Measurements from ENCODE around the gene FBXW11. TPM values are rescaled to one million over a fixed set of nuclear protein-coding genes. Genes with fewer than 3 reads are reported as not detected.
A peak's percentile ranks its signal among the peaks of the same experiment; 100 is the strongest.

FBXW11 gene
- total RNA-seq = 53.3 and 54.4 TPM in 2 replicates

GRCh38 chr5:172006321-172007174, at the start of gene FBXW11:
FBXW11 (minus strand) TSS chr5:172006638; CDS start chr5:172006502, 136 bp downstream.
- Mint-ChIP-seq H3K36me3 (ENCODE audit: low read depth) (peaks cover 21% of the 10 kb centered on the region), H3K4me1 (peaks cover 46% of the 10 kb centered on the region), H3K9me3 (no peaks in the 10 kb centered on the region), H3K27ac (peak within 1 kb of the TSS; percentile 99), H3K27me3 (no peaks in the 10 kb centered on the region), H3K4me3 (peak within 1 kb of the TSS; percentile 99)
- peak; percentile 98 for DNase-seq
- intact Hi-C loops (cut with micrococcal nuclease) = loop anchor here (1.0 to 2.0 kb wide), 8 partner anchors 34 to 1050 kb away; partner anchors contain the start of genes CREBRF, NPM1 and STK10

- intact Hi-C loops (cut with micrococcal nuclease) = no loop called here
- H3K36me3 Mint-ChIP-seq (ENCODE audit: low read depth) = peaks cover 66% of the 10 kb centered on the region
These were observed 49.6 kb upstream of the FBXW11 start for GRCh38 chr5:172055996-172056395.

GRCh38 chr5:172055421-172055820, 49.0 kb upstream of the FBXW11 start:
- peak overlapping the region; percentile 11 for H3K27ac Mint-ChIP-seq
- H3K36me3 Mint-ChIP-seq (ENCODE audit: low read depth) = peaks cover 68% of the 10 kb centered on the region
- H3K27me3 Mint-ChIP-seq = no peaks in the 10 kb centered on the region
- no peak overlapping the region for H3K4me3 Mint-ChIP-seq
- H3K9me3 Mint-ChIP-seq = no peaks in the 10 kb centered on the region
- peaks cover 4% of the 10 kb centered on the region for H3K4me1 Mint-ChIP-seq
- no peak for DNase-seq
- intact Hi-C loops (cut with micrococcal nuclease) = no loop called here

More at GRCh38 chr5:172055996-172056395, 49.6 kb upstream of the FBXW11 start:
- peaks cover 4% of the 10 kb centered on the region for H3K4me1 Mint-ChIP-seq
- no peaks in the 10 kb centered on the region for H3K9me3 Mint-ChIP-seq
- no peak overlapping the region for H3K27ac Mint-ChIP-seq
- no peak for DNase-seq
- no peaks in the 10 kb centered on the region for H3K27me3 Mint-ChIP-seq
- no peak overlapping the region for H3K4me3 Mint-ChIP-seq

- Mint-ChIP-seq H3K4me3 (no peak overlapping the region), H3K4me1 (peaks cover 4% of the 10 kb centered on the region), H3K36me3 (ENCODE audit: low read depth) (peaks cover 65% of the 10 kb centered on the region), H3K27me3 (no peaks in the 10 kb centered on the region), H3K27ac (no peak overlapping the region), H3K9me3 (no peaks in the 10 kb centered on the region)
- intact Hi-C loops (cut with micrococcal nuclease) = no loop called here
- DNase-seq = no peak
These were observed 48.2 kb upstream of the FBXW11 start for GRCh38 chr5:172054611-172055153.

- DNase-seq = no peak
- Mint-ChIP-seq H3K27me3 (no peaks in the 10 kb centered on the region), H3K36me3 (ENCODE audit: low read depth) (peaks cover 63% of the 10 kb centered on the region), H3K27ac (no peak overlapping the region), H3K4me1 (peaks cover 6% of the 10 kb centered on the region), H3K9me3 (no peaks in the 10 kb centered on the region), H3K4me3 (no peak overlapping the region)
- intact Hi-C loops (cut with micrococcal nuclease) = no loop called here
These were observed 46.2 kb upstream of the FBXW11 start for GRCh38 chr5:172052450-172053236.

GRCh38 chr5:172051643-172052339, 45.4 kb upstream of the FBXW11 start:
- DNase-seq = no peak
- no peaks in the 10 kb centered on the region for H3K27me3 Mint-ChIP-seq
- peaks cover 9% of the 10 kb centered on the region for H3K4me1 Mint-ChIP-seq
- peaks cover 55% of the 10 kb centered on the region for H3K36me3 Mint-ChIP-seq (ENCODE audit: low read depth)
- intact Hi-C loops (cut with micrococcal nuclease) = no loop called here
- no peak overlapping the region for H3K27ac Mint-ChIP-seq
- no peaks in the 10 kb centered on the region for H3K9me3 Mint-ChIP-seq
- no peak overlapping the region for H3K4me3 Mint-ChIP-seq

GRCh38 chr5:172050080-172050479, 43.6 kb upstream of the FBXW11 start:
- no peaks in the 10 kb centered on the region for H3K9me3 Mint-ChIP-seq
- H3K27me3 Mint-ChIP-seq = no peaks in the 10 kb centered on the region
- H3K36me3 Mint-ChIP-seq (ENCODE audit: low read depth) = peaks cover 50% of the 10 kb centered on the region
- H3K4me1 Mint-ChIP-seq = peaks cover 7% of the 10 kb centered on the region
- no peak overlapping the region for H3K27ac Mint-ChIP-seq
- no peak overlapping the region for H3K4me3 Mint-ChIP-seq
- no peak for DNase-seq
- intact Hi-C loops (cut with micrococcal nuclease) = no loop called here

GRCh38 chr5:172049226-172049796, 42.9 kb upstream of the FBXW11 start:
- Mint-ChIP-seq H3K36me3 (ENCODE audit: low read depth) (peaks cover 54% of the 10 kb centered on the region), H3K27ac (peak overlapping the region; percentile 30), H3K4me1 (peaks cover 7% of the 10 kb centered on the region), H3K27me3 (no peaks in the 10 kb centered on the region), H3K9me3 (no peaks in the 10 kb centered on the region), H3K4me3 (no peak overlapping the region)
- no peak for DNase-seq
- intact Hi-C loops (cut with micrococcal nuclease) = no loop called here

- Mint-ChIP-seq H3K36me3 (ENCODE audit: low read depth) (peaks cover 54% of the 10 kb centered on the region), H3K9me3 (no peaks in the 10 kb centered on the region), H3K27me3 (no peaks in the 10 kb centered on the region), H3K4me3 (no peak overlapping the region), H3K27ac (peak overlapping the region; percentile 36), H3K4me1 (peaks cover 7% of the 10 kb centered on the region)
- intact Hi-C loops (cut with micrococcal nuclease) = no loop called here
- DNase-seq = no peak
These were observed 42.2 kb upstream of the FBXW11 start for GRCh38 chr5:172048539-172049101.

- Mint-ChIP-seq H3K27ac (no peak overlapping the region), H3K36me3 (ENCODE audit: low read depth) (peaks cover 52% of the 10 kb centered on the region), H3K9me3 (no peaks in the 10 kb centered on the region), H3K27me3 (no peaks in the 10 kb centered on the region), H3K4me3 (no peak overlapping the region), H3K4me1 (peaks cover 9% of the 10 kb centered on the region)
- intact Hi-C loops (cut with micrococcal nuclease) = no loop called here
- DNase-seq = no peak
These were observed 41.7 kb upstream of the FBXW11 start for GRCh38 chr5:172048170-172048422.

GRCh38 chr5:172046593-172046992, 40.2 kb upstream of the FBXW11 start:
- Mint-ChIP-seq H3K9me3 (no peaks in the 10 kb centered on the region), H3K4me1 (peaks cover 9% of the 10 kb centered on the region), H3K36me3 (ENCODE audit: low read depth) (peaks cover 41% of the 10 kb centered on the region), H3K27me3 (no peaks in the 10 kb centered on the region), H3K4me3 (no peak overlapping the region), H3K27ac (no peak overlapping the region)
- DNase-seq = no peak
- intact Hi-C loops (cut with micrococcal nuclease) = no loop called here

- Mint-ChIP-seq H3K36me3 (ENCODE audit: low read depth) (peaks cover 32% of the 10 kb centered on the region), H3K27me3 (no peaks in the 10 kb centered on the region), H3K4me3 (no peak overlapping the region), H3K4me1 (peaks cover 9% of the 10 kb centered on the region), H3K27ac (no peak overlapping the region), H3K9me3 (no peaks in the 10 kb centered on the region)
- DNase-seq = no peak
- intact Hi-C loops (cut with micrococcal nuclease) = no loop called here
These were observed 38.8 kb upstream of the FBXW11 start for GRCh38 chr5:172045315-172045632.

- intact Hi-C loops (cut with micrococcal nuclease) = no loop called here
- peaks cover 12% of the 10 kb centered on the region for H3K4me1 Mint-ChIP-seq
- H3K4me3 Mint-ChIP-seq = no peak overlapping the region
- no peaks in the 10 kb centered on the region for H3K9me3 Mint-ChIP-seq
- no peaks in the 10 kb centered on the region for H3K27me3 Mint-ChIP-seq
- peaks cover 29% of the 10 kb centered on the region for H3K36me3 Mint-ChIP-seq (ENCODE audit: low read depth)
- no peak for DNase-seq
- no peak overlapping the region for H3K27ac Mint-ChIP-seq
These were observed 38.3 kb upstream of the FBXW11 start for GRCh38 chr5:172044631-172045314.
